H9 (cell line): ENCODE data around the gene SFTPB. TPM values are rescaled to one million over a fixed set of nuclear protein-coding genes. Genes with fewer than 3 reads are reported as not detected.

Experiments used
- DNase-seq: peaks from one replicate; pipeline ENCODE4 v3.0.0-alpha.2; 2017
- H2AFZ ChIP-seq: one replicate; pipeline ENCODE4 v1.6.1; 2013; ENCODE audit warnings: mild to moderate bottlenecking, low read length, control low read depth, moderate library complexity
- H2AK5ac ChIP-seq: 2 replicates; pipeline ENCODE4 v1.6.1; 2013; ENCODE audit warnings: low read length, control low read depth, mixed read lengths; ENCODE audit not compliant: insufficient read length
- H2BK120ac ChIP-seq: one replicate; pipeline ENCODE4 v1.6.1; 2013; ENCODE audit warnings: low read depth, mild to moderate bottlenecking, low read length, control low read depth, inconsistent platforms; ENCODE audit not compliant: poor library complexity, severe bottlenecking
- H2BK12ac ChIP-seq: 2 replicates; pipeline ENCODE4 v1.6.1; 2013; ENCODE audit warnings: low read length, control low read depth, mixed read lengths, low read depth; ENCODE audit not compliant: insufficient read length
- H2BK15ac ChIP-seq: 2 replicates; pipeline ENCODE4 v1.6.1; 2013; ENCODE audit warnings: low read depth, low read length, control low read depth
- H2BK20ac ChIP-seq: one replicate; pipeline ENCODE4 v1.6.1; 2013; ENCODE audit warnings: low read depth, mild to moderate bottlenecking, low read length, control low read depth, inconsistent platforms; ENCODE audit not compliant: poor library complexity, severe bottlenecking
- H2BK5ac ChIP-seq: 2 replicates; pipeline ENCODE4 v1.6.1; 2013; ENCODE audit warnings: low read length, control low read depth, mixed read lengths; ENCODE audit not compliant: insufficient read length
- H3K14ac ChIP-seq: 2 replicates; pipeline ENCODE4 v1.6.1; 2013; ENCODE audit warnings: low read length, control low read depth; ENCODE audit not compliant: insufficient read depth
- H3K18ac ChIP-seq: 2 replicates; pipeline ENCODE4 v1.6.1; 2013; ENCODE audit warnings: low read depth, mild to moderate bottlenecking, mixed read lengths, low read length, control low read depth; ENCODE audit not compliant: insufficient read length
- H3K23ac ChIP-seq: 2 replicates; pipeline ENCODE4 v1.6.1; 2013; ENCODE audit warnings: low read length, control low read depth, mixed read lengths, low read depth; ENCODE audit not compliant: insufficient read length
- H3K23me2 ChIP-seq: 2 replicates; pipeline ENCODE4 v1.6.1; 2013; ENCODE audit warnings: low read depth, mild to moderate bottlenecking, mixed read lengths, low read length, control low read depth; ENCODE audit not compliant: insufficient read length, poor library complexity, severe bottlenecking
- H3K27ac ChIP-seq: 2 replicates; pipeline ENCODE4 v1.5.1; 2013; ENCODE audit warnings: low read length, control low read depth, mixed read lengths, low read depth; ENCODE audit not compliant: insufficient read length
- H3K27me3 ChIP-seq: 2 replicates; pipeline ENCODE4 v1.6.1; 2013; ENCODE audit warnings: low read length, control low read depth, inconsistent platforms; ENCODE audit not compliant: insufficient read depth
- H3K4ac ChIP-seq: 2 replicates; pipeline ENCODE4 v1.6.1; 2013; ENCODE audit warnings: low read depth, mild to moderate bottlenecking, control low read depth, inconsistent platforms, low read length, moderate library complexity
- H3K4me1 ChIP-seq: 2 replicates; pipeline ENCODE4 v1.6.1; 2013; ENCODE audit warnings: low read length, control low read depth, inconsistent platforms; ENCODE audit not compliant: insufficient read depth
- H3K4me2 ChIP-seq: 2 replicates; pipeline ENCODE4 v1.6.1; 2013; ENCODE audit warnings: low read length, control low read depth, mixed read lengths; ENCODE audit not compliant: insufficient read length, insufficient read depth
- H3K56ac ChIP-seq: 2 replicates; pipeline ENCODE4 v1.6.1; 2013; ENCODE audit warnings: low read depth, mild to moderate bottlenecking, mixed read lengths, low read length, control low read depth; ENCODE audit not compliant: insufficient read length
- H3K79me1 ChIP-seq: 2 replicates; pipeline ENCODE4 v1.6.1; 2013; ENCODE audit warnings: low read depth, mild to moderate bottlenecking, moderate library complexity, low read length, control low read depth, inconsistent platforms; ENCODE audit not compliant: insufficient read depth, poor library complexity, severe bottlenecking
- H3K79me2 ChIP-seq: 2 replicates; pipeline ENCODE4 v1.6.1; 2013; ENCODE audit warnings: low read length, control low read depth, inconsistent platforms; ENCODE audit not compliant: insufficient read depth
- H3K9ac ChIP-seq: 2 replicates; pipeline ENCODE4 v1.6.1; 2013; ENCODE audit warnings: low read length, control low read depth, mixed read lengths; ENCODE audit not compliant: insufficient read length; ENCODE audit errors: extremely low read depth
- H3K9me3 ChIP-seq: one replicate; pipeline ENCODE4 v1.6.1; 2013; ENCODE audit warnings: low read depth, low read length, inconsistent platforms; ENCODE audit not compliant: control insufficient read depth
- H3T11ph ChIP-seq: one replicate; pipeline ENCODE4 v1.6.1; 2013; ENCODE audit warnings: mild to moderate bottlenecking, low read length, control low read depth, inconsistent platforms
- H4K20me1 ChIP-seq: one replicate; pipeline ENCODE4 v1.6.1; 2013; ENCODE audit not compliant: control insufficient read depth, insufficient read length, insufficient read depth
- H4K5ac ChIP-seq: 2 replicates; pipeline ENCODE4 v1.6.1; 2013; ENCODE audit warnings: low read depth, mild to moderate bottlenecking, mixed read lengths, low read length, control low read depth; ENCODE audit not compliant: insufficient read length
- H4K8ac ChIP-seq: replicated peaks from 2 replicates; pipeline ENCODE4 v1.6.1; 2013; ENCODE audit warnings: low read length, control low read depth, mixed read lengths, low read depth; ENCODE audit not compliant: insufficient read length
- H4K91ac ChIP-seq: 2 replicates; pipeline ENCODE4 v1.6.1; 2013; ENCODE audit warnings: low read depth, mild to moderate bottlenecking, moderate library complexity, mixed read lengths, low read length, control low read depth; ENCODE audit not compliant: insufficient read length
- H3K27ac Mint-ChIP-seq, 3 experiments: 2 replicates in 2 of 3; 3 replicates in 1 of 3; pipeline ENCODE4 v1.8.0; 2020 to 2021; ENCODE audit warnings: mixed read lengths in 3 of 3, mild to moderate bottlenecking in 1 of 3, moderate library complexity in 1 of 3
- H3K27me3 Mint-ChIP-seq: 2 replicates; pipeline ENCODE4 v1.8.0; 2021; ENCODE audit warnings: low read depth, mild to moderate bottlenecking, moderate library complexity, mixed read lengths
- H3K36me3 Mint-ChIP-seq, 3 experiments: 2 replicates in 2 of 3; 3 replicates in 1 of 3; pipeline ENCODE4 v1.8.0; 2020 to 2021; ENCODE audit warnings: low read depth in 3 of 3, mixed read lengths in 3 of 3; ENCODE audit not compliant: insufficient read depth in 1 of 3
- H3K4me1 Mint-ChIP-seq, 2 experiments: 2 replicates each; pipeline ENCODE4 v1.8.0; 2020; ENCODE audit warnings: mixed read lengths in 2 of 2
- H3K4me3 Mint-ChIP-seq, 2 experiments: 2 replicates in 1 of 2; 3 replicates in 1 of 2; pipeline ENCODE4 v1.8.0; 2020 to 2021; ENCODE audit warnings: mild to moderate bottlenecking in 2 of 2, mixed read lengths in 2 of 2, moderate library complexity in 1 of 2
- H3K9me3 Mint-ChIP-seq, 2 experiments: 2 replicates in 1 of 2; 3 replicates in 1 of 2; pipeline ENCODE4 v1.8.0; 2020; ENCODE audit warnings: mild to moderate bottlenecking in 2 of 2, mixed read lengths in 2 of 2, moderate library complexity in 1 of 2
- WGBS: extraction: QIAGEN DNeasy Blood & Tissue Kit; methylation state at CpG from one replicate; pipeline ENCODE4 v1.1.7; 2013; ENCODE audit warnings: missing lambda C conversion rate, low lambda C conversion rate, mixed read lengths; ENCODE audit not compliant: insufficient read length; ENCODE audit errors: extremely low coverage; 5-methylcytosine and 5-hydroxymethylcytosine counted together
- total RNA-seq: library from RNA; stranded (reverse); gene quantifications from 2 replicates; pipeline ENCODE4 v1.2.1, GENCODE V29; 2021
- TF ChIP-seq, protein P1 (sequence below): fragments of 200-600 bp; sonication (generic); conservative IDR thresholded peaks from 3 replicates; pipeline ENCODE4 v1.8.0; 2021; ENCODE audit warnings: antibody characterized with exemption, mild to moderate bottlenecking

Gene SFTPB
- total RNA-seq, 1 experiment from 2014 or later: not detected

DNA sequence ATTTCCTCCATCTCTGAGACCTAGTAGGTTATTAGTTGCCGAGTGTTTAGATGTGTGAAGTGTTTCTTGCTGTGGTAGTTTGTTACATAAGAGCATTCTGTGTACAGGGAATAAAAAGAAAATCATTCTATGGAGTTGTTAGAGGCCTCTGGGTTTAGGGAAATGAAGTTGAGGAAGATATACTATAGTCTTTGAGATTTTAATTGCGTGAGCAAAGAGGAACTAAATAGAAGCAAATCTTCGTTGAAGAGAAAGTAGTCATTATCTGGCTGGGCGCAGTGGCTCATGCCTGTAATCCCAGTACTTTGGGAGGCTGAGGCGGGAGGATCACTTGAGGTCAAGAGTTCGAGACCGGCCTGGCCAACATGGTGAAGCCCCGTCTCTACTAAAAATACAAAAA, 33.0 kb downstream of the SFTPB start:
- no peaks in the 10 kb centered on the region for H3K27me3 Mint-ChIP-seq
- no peak overlapping the region for H3K18ac ChIP-seq
- no peak overlapping the region for H3K4me3 Mint-ChIP-seq
- no peak overlapping the region for H3K27ac ChIP-seq
- no CpG with 5 or more reads among the region's 8 CpGs for WGBS
- TF ChIP-seq, protein P1, sequence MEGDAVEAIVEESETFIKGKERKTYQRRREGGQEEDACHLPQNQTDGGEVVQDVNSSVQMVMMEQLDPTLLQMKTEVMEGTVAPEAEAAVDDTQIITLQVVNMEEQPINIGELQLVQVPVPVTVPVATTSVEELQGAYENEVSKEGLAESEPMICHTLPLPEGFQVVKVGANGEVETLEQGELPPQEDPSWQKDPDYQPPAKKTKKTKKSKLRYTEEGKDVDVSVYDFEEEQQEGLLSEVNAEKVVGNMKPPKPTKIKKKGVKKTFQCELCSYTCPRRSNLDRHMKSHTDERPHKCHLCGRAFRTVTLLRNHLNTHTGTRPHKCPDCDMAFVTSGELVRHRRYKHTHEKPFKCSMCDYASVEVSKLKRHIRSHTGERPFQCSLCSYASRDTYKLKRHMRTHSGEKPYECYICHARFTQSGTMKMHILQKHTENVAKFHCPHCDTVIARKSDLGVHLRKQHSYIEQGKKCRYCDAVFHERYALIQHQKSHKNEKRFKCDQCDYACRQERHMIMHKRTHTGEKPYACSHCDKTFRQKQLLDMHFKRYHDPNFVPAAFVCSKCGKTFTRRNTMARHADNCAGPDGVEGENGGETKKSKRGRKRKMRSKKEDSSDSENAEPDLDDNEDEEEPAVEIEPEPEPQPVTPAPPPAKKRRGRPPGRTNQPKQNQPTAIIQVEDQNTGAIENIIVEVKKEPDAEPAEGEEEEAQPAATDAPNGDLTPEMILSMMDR: no peak
- peaks cover 58 to 87% (median 81%) of the 10 kb centered on the region in 3 experiments for H3K36me3 Mint-ChIP-seq
- H3K23me2 ChIP-seq: no peaks in the 10 kb centered on the region
- H2BK12ac ChIP-seq: no peak overlapping the region
- no peak overlapping the region for H3K14ac ChIP-seq
- no peaks in the 10 kb centered on the region for H3K27me3 ChIP-seq
- H2BK20ac ChIP-seq: no peak overlapping the region
- no peaks in the 10 kb centered on the region for H3K9me3 Mint-ChIP-seq
- H2AFZ ChIP-seq: no peak overlapping the region
- no peak overlapping the region for H2BK120ac ChIP-seq
- no peak overlapping the region for H3K9ac ChIP-seq
- DNase-seq: no peak
- no peaks in the 10 kb centered on the region for H3K4me1 ChIP-seq
- H2BK15ac ChIP-seq: no peak overlapping the region
- H3K4me1 Mint-ChIP-seq: no peaks in the 10 kb centered on the region
- no peak overlapping the region for H2AK5ac ChIP-seq
- H4K91ac ChIP-seq: no peak overlapping the region
- H4K20me1 ChIP-seq: no peaks in the 10 kb centered on the region
- H3T11ph ChIP-seq: no peak overlapping the region
- H4K5ac ChIP-seq: no peak overlapping the region
- H3K4ac ChIP-seq: no peak overlapping the region
- H4K8ac ChIP-seq: no peak overlapping the region
- H3K79me2 ChIP-seq: no peaks in the 10 kb centered on the region
- H3K23ac ChIP-seq: no peak overlapping the region
- no peak overlapping the region for H3K4me2 ChIP-seq
- H2BK5ac ChIP-seq: no peak overlapping the region
- H3K27ac Mint-ChIP-seq: no peak overlapping the region
- H3K56ac ChIP-seq: no peak overlapping the region
- H3K9me3 ChIP-seq: no peaks in the 10 kb centered on the region
- H3K79me1 ChIP-seq: no peaks in the 10 kb centered on the region
